GM12891 (cell line): ENCODE measurements around the gene HSBP1L1. TPM values are rescaled to one million over a fixed set of nuclear protein-coding genes. Genes with fewer than 3 reads are reported as not detected.

ENCODE experiments used
- DNase-seq: peaks from one replicate; pipeline ENCODE4 v3.0.0; 2011; ENCODE audit warnings: low spot score; ENCODE audit not compliant: insufficient read length
- FAIRE-seq: peaks from 2 replicates; lab custom pipeline; 2011; peaks lifted over from hg19 to GRCh38; lab: Jason Lieb, UNC
- PAX5 ChIP-seq: IDR thresholded peaks from 2 replicates; pipeline ENCODE4 v1.6.1; 2011; ENCODE audit warnings: low read length, moderate library complexity, mild to moderate bottlenecking; ENCODE audit not compliant: insufficient read depth, severe bottlenecking
- POLR2A ChIP-seq: IDR thresholded peaks from 2 replicates; pipeline ENCODE4 v1.6.1; 2011; ENCODE audit warnings: low read depth, low read length, control low read depth
- POLR2AphosphoS5 ChIP-seq: IDR thresholded peaks from 2 replicates; pipeline ENCODE4 v1.6.1; 2011; ENCODE audit warnings: low read depth, low read length, control low read depth
- POU2F2 ChIP-seq: IDR thresholded peaks from 2 replicates; pipeline ENCODE4 v1.6.1; 2011; ENCODE audit warnings: low read depth, mild to moderate bottlenecking, control low read depth, low read length, moderate library complexity
- SPI1 ChIP-seq: IDR thresholded peaks from 2 replicates; pipeline ENCODE4 v1.6.1; 2011; ENCODE audit warnings: low read depth, low read length, control low read depth
- TAF1 ChIP-seq: IDR thresholded peaks from 2 replicates; pipeline ENCODE4 v1.6.1; 2011; ENCODE audit warnings: low read depth, low read length, control low read depth
- polyA plus RNA-seq: library from polyadenylated mRNA; unstranded; fragments of >200 nt; gene quantifications from one replicate; pipeline ENCODE4 v1.2.1, GENCODE V29; 2012; ENCODE audit warnings: low read depth, missing spikeins, inconsistent platforms; ENCODE audit not compliant: missing spikeins

The HSBP1L1 gene
- 6.3 TPM for polyA plus RNA-seq

DNA sequence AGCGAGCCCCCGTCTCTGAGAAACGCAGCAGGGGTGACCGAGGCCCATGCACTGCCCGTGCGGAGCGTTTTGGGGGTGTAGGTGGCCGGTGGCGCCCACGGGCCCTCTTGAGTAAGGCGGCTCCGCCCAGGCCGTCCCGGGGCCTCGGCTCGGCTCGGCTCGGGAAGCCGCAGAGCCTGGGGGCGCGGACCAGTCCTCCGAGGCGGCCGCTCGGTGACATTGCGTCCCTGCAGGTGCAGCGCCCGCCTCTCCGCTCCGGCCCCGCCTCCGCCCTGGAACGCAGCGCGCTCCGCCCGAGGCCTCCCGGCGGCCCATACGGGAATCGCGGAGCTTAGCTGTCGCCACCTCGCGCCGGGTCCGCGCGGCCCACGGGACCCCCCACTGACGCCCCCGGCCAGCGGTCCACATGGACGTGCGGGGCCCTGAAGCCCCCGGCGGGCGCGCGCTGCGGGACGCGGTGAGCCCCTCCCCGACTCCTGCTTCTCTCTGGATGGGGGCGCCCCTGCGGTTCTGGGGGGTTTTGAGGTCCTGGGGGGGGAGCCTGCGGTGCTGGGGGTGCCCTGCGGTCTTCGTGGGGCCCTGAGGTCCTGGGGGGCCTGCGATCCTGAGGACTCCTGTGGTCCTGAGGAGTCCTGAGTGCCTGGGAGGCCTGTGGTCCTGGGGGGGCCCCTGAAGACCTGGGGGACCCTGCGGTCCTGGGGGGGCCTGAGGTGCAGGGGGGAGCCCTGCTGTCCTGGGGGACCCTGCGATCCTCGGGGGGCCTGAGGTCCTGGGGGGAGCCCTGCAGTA lies at the start of gene HSBP1L1:
HSBP1L1 (plus strand) TSS at position 314 of the 789 bp plus-strand sequence; CDS start at position 407, 93 bp downstream.
- DNase-seq, result peak; percentile 78
- TF ChIP-seq PAX5 (no peak), POLR2A (peak; percentile 30; the same call in 1 of the 2 replicates)
- FAIRE-seq, result peak; percentile 87

DNA sequence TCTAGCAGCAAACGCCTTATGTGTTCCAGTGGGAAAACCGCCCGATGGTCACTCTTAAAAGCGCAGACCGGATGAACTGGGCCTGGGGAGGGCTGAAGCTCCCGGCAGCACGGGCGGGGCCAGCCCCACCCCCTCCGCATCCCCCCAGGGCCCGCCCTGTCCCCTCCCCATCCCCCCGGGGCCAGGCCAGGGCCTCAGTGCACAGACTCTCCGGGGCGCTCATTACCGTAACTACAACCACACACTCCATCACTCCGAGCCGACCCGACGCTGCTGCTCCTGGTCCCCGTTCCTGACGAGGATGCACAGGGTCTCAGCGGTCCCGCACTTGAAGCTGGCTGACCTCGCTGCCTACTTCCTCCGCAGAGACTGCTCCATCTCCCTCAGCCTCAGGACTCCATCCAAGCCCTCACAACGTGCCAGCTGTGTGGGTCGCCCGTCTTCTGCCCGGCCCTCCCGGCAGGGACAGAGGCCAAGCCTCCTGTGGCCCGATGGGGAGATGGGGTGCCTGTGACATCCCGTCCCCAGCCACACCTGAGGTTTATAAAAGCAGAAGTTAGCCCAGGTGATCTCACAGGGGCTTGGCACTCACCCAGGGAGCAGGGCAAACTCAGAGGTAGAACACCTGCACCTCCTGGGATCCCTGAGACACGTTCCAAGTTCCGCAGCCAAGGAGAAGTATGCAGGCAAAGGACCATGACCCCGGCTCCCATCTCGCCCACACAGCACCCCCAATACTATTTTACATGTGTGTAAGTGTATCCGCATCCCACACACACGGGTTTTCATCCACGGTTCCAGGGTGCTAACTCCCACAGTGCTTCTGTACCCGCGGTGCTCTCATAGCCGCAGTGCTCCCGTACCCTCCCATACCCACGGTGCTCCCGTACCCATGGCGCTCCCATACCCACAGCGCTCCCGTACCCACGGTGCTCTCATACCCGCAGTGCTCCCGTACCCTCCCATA lies 49.0 kb upstream of the HSBP1L1 start:
- no peak for FAIRE-seq
- no peak for DNase-seq
- TF ChIP-seq TAF1 (no peak), PAX5 (no peak), POLR2AphosphoS5 (no peak), POU2F2 (no peak), POLR2A (no peak), SPI1 (no peak)

DNA sequence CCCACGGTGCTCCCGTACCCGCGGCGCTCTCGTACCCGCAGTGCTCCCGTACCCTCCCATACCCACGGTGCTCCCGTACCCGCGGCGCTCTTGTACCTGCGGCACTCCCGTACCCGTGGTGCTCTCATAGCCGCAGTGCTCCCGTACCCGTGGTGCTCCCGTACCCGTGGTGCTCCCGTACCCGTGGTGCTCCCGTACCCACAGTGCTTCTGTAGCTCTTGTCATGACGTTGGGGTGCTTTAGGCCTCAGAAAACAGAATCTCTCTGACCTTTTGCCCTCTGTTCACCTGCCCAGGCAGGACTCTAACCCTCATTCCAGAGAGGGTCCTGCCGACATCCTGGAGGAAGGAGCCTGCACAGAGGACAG lies 48.3 kb upstream of the HSBP1L1 start:
- FAIRE-seq (no peak), DNase-seq (no peak)
- TF ChIP-seq POU2F2, result no peak
- TF ChIP-seq TAF1, result no peak
- TF ChIP-seq PAX5, result no peak
- TF ChIP-seq SPI1, result no peak
- no peak for TF ChIP-seq POLR2A
- TF ChIP-seq POLR2AphosphoS5, result no peak

DNA sequence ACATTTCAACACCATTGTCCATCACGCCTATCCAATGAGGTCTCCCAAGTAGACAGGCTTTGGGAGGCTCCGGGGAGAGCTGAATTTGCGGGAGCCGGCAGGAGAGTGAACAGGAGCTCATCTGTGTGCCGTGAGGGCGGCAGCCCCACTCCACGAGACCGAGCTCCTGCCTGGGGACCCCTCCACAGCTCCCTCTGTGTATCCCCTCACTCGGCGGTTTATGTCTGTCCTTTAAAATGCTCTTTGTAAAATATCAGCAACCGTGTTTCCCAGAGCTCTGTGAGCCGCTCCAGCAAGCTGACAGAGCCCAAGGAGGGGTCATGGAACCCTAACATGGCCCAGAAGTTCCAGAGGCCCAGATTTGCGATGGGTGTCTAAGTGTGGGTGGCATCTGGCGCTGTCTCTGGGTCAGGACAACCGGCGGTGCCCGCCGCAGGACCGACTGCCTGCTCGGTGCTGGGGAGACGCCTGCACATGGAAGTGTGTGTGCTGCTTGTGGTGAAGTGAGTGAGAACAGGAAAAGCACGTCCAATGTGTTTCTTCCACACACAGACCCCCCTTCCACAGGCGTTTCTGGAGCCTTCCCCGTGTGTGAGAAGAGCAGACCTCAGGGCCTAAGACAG lies 47.8 kb upstream of the HSBP1L1 start:
- no peak for TF ChIP-seq POLR2AphosphoS5
- DNase-seq (no peak), FAIRE-seq (no peak)

DNA sequence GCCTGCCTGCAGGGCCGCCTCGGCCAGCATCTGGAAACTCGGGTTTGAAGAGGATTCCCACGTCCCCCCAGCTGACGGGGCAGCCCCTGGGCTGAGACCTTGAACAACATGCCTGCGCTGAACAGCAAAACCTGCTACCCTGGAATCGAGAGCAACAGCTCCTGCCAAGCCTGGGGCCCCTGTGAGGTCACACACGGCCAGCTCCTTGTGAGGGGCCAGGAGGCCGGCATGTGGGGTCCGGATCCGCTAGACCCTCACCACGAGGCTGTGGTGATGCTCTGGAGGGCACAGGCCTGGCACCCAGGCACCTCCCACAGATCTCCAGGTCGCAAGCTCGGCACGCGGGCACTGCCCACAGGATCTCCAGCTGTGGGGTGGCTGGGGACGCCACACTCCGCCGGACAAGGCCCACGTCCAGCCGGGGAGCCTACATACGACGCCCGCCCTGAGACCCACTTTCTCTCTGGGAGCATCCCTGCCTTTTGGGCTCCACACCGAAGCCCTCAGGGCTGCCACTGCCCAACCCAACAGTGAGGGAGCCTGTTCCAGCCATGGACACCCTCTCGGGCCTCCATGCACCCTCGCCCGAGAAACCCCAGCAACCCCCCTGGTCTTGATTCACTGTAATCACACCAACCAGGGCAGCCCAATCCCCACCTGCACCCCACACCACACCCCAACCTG lies 47.1 kb upstream of the HSBP1L1 start:
- no peak for FAIRE-seq

DNA sequence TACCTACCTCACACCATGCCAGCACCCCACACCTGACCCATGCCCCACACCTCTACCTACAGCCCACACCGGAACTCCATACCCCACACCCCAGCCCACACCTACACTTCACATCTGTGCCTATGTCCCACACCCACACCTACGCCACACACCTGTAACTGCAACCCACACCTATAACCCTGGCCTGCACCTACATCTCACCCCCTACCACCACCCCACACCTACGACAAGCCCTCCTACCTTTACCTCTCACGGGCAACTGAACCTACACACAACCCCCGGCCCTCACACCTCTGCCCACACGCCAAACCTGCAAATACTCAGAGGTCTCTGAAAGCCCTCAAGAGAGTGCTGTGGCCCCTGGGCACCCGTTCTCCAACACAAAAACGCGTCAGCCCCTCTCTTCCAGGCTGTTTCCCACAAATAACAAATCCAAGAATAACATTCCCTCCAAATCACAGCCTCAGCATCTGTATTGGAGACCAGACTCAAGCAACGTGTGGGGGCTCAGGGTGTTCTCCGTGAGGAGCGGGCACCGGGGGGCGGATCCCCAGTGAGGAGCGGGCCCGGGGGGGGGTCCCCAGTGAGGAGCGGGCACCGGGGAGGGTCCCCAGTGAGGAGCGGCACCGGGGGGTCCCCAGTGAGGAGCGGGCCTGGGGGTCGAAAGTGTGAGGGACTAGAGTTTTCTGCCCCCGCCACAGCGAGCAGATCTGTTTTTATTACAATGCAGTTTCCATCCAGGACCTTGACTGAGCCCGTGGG lies 46.4 kb upstream of the HSBP1L1 start:
- FAIRE-seq (no peak), DNase-seq (no peak)
- TF ChIP-seq POU2F2 (no peak), TAF1 (no peak), POLR2AphosphoS5 (no peak), POLR2A (no peak), PAX5 (no peak)

More for the DNA sequence above, 47.1 kb upstream of the HSBP1L1 start:
- DNase-seq, result no peak
- TF ChIP-seq PAX5 (no peak), POLR2AphosphoS5 (no peak), TAF1 (no peak), POLR2A (no peak), POU2F2 (no peak), SPI1 (no peak)

DNA sequence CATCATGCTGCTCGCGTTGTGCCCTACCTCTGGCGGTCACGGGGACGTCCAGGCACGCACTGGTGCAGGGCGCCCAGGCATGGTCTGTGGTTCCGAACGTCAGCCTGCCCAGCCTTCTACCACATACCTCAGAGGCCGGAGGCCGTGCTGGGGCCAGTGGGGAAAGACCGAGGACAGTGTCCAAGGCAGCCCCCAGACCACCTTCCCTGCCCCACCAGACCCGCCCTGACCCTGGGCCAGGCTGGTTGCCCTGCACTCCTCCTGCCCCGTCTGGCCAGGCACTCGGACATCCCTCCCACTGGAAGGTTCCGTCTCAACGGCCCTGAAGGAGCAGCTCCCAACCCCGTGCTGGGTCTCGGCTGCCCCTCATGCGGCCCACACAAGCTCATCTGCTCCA lies 45.8 kb upstream of the HSBP1L1 start:
- FAIRE-seq (no peak), DNase-seq (no peak)
- no peak for TF ChIP-seq PAX5
- TF ChIP-seq SPI1, result no peak
- no peak for TF ChIP-seq POLR2AphosphoS5
- TF ChIP-seq POLR2A, result no peak
- TF ChIP-seq POU2F2, result no peak
- no peak for TF ChIP-seq TAF1

DNA sequence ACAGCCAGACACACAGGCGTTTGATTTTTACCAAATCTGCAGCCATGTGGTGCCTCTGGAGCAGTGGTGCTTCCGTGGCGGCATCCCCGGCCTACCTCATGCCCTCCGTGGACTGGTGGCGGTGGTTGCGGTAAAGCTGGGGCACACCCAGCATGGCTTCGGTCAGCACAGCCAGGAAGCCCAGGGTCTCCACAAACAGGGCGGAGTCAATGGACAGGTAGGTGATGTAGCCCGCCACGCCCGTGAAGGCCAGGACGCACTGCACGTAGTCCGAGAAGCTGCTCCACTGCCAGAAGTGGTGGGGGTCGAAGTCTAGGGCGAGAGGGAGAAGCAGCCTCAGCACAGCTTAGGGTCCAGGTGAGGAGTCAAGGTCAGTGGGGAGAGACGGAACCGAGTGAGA lies 45.4 kb upstream of the HSBP1L1 start:
- TF ChIP-seq POU2F2, result no peak
- no peak for TF ChIP-seq SPI1
- TF ChIP-seq POLR2A, result no peak
- no peak for TF ChIP-seq POLR2AphosphoS5
- no peak for TF ChIP-seq PAX5
- no peak for TF ChIP-seq TAF1
- DNase-seq (no peak), FAIRE-seq (no peak)
